ACHN (cell line): ENCODE data around the gene ZMIZ1.

ENCODE experiments used
- DNase-seq: peaks from one replicate; pipeline ENCODE4 v3.0.0-alpha.2; 2015
- in situ Hi-C: cut with HindIII; loops from 2 replicates; pipeline ENCODE4 v1.10.0; 2017; ENCODE audit warnings: low sequenced_read_pairs, low pct_ligation_motif_present, low pct_unique_long_range_greater_than_20kb

The ZMIZ1 gene

GRCh38 chr10:79222186-79222585, 153.4 kb downstream of the ZMIZ1 start:
- no peak for DNase-seq
- in situ Hi-C loops: no loop called here

- DNase-seq: no peak
- in situ Hi-C loops: no loop called here
Measured at GRCh38 chr10:79223091-79224048, 154.6 kb downstream of the ZMIZ1 start.

DNA sequence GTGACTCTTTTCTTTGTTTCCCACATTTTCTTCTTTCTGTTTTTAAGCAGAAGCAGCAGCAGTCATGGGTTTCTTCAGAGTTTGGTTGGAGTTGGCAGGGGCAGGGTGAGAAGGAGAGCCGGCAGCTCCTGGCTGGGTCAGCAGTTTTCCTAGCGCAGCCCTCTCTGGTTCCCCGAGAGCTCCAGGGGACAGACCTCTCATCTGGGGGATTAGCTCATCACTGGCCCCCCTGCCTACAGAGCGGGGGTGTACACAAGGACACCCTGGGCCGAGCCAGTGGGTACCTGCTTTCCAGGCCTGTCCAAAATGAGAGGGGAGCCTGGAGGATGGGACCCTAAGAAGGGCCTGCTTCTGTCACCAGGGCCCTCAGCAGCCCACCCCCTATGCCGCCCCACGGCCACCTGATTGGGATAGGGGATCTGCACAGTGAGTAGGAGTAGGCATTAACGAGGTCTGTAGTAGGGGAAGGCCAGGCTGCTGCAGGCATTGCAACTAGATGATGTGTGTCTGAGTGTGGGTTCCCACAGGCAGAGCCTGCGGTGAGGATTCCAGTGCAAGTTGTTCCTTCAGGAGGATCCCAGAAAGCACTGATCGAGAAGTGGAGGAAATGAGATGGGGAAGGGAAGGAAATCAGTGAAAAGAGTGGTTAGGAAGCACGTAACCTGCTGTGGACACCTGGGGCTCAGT, 155.6 kb downstream of the ZMIZ1 start:
- in situ Hi-C loops: no loop called here
- no peak for DNase-seq

- DNase-seq: no peak
- in situ Hi-C loops: no loop called here
Measured at GRCh38 chr10:79224992-79225391, 156.2 kb downstream of the ZMIZ1 start.

DNA sequence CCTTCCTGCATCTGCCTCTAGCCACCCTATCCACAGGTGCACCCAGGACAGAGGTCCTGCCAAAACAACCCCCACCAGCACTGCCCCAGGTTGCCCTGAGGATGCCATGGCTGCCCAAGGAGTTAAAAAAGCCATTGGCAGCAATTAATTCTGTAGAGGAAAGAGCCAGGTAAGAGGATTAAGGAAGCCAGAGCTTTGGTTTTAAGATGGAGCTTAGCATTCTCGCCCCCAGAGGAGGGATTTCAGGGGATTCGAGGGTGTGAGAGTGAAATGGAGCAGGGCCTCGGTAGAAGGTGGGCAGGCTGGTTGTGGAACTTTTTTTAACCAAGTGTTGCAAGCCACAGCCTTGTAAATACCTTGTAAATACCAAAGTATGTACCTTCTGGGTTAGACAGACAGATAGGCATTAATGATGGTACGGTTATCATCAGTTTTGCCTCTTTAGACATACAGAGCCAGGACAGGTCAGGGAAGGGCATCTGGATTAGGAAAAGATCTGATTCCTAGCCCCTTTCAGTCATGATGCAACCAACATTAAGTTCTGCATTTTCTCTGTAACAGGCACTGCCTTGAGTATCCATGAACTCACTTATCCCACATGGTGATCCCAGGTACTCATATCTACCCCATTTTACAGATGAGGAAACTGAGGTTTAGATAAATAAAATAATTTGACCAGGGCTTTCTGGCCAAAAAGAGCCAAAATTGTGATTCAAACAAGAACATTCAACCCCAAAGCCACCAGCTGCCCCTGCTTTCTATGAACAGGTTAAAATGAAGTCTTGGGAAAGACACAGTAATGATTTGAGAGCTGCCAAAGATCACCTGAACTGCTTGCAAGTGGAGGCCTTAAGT, 157.9 kb downstream of the ZMIZ1 start:
- DNase-seq: no peak
- in situ Hi-C loops: no loop called here

- no peak for DNase-seq
- in situ Hi-C loops: no loop called here
Measured at GRCh38 chr10:79229071-79229541, 160.3 kb downstream of the ZMIZ1 start.

- no peak for DNase-seq
- in situ Hi-C loops: no loop called here
Measured at GRCh38 chr10:79229830-79230327, 161.1 kb downstream of the ZMIZ1 start.

- no peak for DNase-seq
Measured at GRCh38 chr10:79230328-79230830, 161.6 kb downstream of the ZMIZ1 start.

DNA sequence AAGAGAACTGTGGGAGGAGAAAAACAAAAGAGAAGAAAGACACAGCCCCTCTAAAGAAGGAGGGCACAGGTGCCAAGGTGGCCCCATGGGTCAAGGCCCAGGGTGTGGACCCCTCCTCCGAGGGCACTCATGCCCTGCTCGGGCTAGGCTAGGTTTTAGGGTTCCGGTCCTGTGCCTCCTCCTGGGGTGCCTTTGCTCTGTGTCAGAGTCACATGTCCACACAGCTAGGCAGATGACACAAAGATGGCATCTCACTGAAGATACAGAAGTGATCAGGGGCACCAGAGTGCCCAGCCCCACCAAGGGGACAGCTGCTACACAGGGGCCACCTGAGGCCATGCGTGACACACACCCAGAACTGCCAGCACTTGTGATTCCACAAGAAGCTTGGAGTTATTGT, 162.1 kb downstream of the ZMIZ1 start:
- in situ Hi-C loops: no loop called here
- no peak for DNase-seq

More at GRCh38 chr10:79230328-79230830, 161.6 kb downstream of the ZMIZ1 start:
- in situ Hi-C loops: no loop called here

DNA sequence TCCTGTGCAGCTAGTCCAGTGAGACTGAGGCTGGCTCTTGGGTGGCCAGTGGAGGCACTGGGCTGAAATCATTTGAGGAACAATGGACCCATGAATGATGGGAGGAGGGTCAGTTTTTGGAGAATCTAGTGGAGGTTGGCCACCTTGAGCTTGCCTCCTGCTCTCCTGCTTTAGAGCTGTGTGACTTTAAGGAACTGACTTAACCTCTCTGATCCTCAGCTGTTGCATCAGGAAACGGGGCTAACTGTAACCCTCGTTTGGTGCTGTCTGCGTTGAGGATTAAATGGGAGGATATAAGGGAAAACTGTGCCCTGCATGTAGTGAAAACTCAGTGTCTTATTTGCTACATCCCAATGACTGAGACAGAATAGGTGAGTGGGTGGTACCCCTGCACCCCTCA, 163.1 kb downstream of the ZMIZ1 start:
- no peak for DNase-seq
- in situ Hi-C loops: no loop called here

- DNase-seq: no peak
- in situ Hi-C loops: no loop called here
Measured at GRCh38 chr10:79232864-79233263, 164.1 kb downstream of the ZMIZ1 start.

- in situ Hi-C loops: no loop called here
- DNase-seq: no peak
Measured at GRCh38 chr10:79234391-79235315, 165.9 kb downstream of the ZMIZ1 start.

DNA sequence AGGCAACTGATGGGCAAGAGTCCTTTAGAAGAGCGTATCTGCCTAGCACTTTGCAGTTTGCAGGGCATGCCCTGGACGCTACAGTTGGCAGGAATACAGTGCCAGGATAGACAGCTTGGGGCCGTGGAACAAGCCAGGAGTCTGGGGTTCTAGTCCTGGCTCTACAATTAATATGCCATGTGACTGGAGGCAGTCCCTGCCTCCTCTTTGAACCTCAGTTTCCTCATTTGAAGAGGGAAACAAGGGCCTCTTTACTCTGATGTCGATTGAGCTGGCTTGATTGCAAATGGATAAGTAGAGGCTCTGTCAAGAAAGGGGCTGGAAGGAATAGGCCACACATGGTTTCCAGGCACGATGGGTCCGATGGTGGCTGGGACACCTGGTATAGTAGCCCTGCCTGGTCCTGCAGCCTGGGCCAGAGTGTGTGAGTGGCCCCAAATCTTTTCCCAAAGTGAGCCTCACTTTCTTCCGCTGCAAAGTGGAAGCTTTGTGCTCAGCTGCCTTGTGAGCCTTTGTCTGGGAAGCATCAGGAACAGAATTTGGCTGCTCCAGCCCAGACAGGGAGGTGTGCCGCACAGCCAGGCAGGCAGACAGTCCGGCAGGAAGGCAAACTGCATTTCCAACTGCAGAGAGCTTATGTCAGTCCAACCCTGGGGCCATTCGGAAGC, 167.1 kb downstream of the ZMIZ1 start:
- no peak for DNase-seq
- in situ Hi-C loops: no loop called here

GRCh38 chr10:79236433-79236765, 167.6 kb downstream of the ZMIZ1 start:
- in situ Hi-C loops: no loop called here
- no peak for DNase-seq

DNA sequence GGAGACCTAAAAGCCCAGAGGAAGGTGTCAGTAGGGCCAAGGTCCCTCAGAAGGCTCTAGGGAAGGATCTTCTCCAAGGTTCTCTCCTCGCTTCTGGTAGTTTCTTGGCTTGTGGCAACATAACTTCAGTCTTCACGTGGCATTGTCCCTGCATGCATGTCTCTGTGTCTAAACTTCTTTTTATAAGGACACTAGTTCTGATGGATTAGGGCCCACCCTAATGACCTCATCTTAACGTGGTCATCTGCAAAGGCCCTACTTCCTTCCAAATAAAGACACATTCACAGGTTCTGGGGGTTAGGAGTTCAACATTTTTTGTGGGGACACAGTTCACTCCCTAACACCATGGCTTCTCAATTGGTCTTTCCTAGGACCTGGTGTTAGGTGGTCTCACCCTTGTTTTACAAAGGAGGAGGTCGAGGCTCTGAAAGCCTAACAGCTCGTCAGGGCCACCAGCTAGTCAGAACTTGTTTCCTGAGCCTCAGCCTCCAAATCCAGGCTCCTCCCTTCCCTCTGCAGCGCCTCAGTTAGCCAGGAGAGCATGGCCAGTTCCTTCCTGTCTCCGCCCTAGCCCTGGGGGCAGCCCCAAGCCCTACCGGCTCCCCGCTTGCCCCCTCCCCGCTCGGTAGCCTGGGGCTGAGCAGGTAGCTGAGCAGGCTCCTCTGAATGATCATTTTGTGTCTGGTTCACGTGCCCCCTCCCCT, 168.8 kb downstream of the ZMIZ1 start:
- no peak for DNase-seq

GRCh38 chr10:79238158-79238520, 169.4 kb downstream of the ZMIZ1 start:
- no peak for DNase-seq
- in situ Hi-C loops: no loop called here

More for the DNA sequence above, 168.8 kb downstream of the ZMIZ1 start:
- in situ Hi-C loops: no loop called here

GRCh38 chr10:79238606-79239005, 169.8 kb downstream of the ZMIZ1 start:
- no peak for DNase-seq
- in situ Hi-C loops: no loop called here
